Heart left ventricle (tissue), 16 donors: ENCODE measurements around the gene MRPL34. TPM values are rescaled to one million over a fixed set of nuclear protein-coding genes. Genes with fewer than 3 reads are reported as not detected.

Experiments used
- ATAC-seq, 4 donors: fragments of 200-7000 bp; cut with Tn5 transposase; one replicate each; pipeline ENCODE4 v1.9.1; 2020 to 2022; ENCODE audit warnings: moderate library complexity in 4 of 4, mild to moderate bottlenecking in 3 of 4, moderate number of reproducible peaks in 1 of 4
- DNase-seq, 5 donors: peaks; one replicate each; pipeline ENCODE4 v3.0.0-alpha.2; 2020
- H3K27ac ChIP-seq, 12 donors: fragments of 200-600 bp; sonication (generic) in 4 of 12; one replicate each; pipeline versions ENCODE4 v1.5.0 to v1.8.0; 2016 to 2022; ENCODE audit warnings: mild to moderate bottlenecking in 2 of 12
- H3K27me3 ChIP-seq, 9 donors: fragments of 200-600 bp; sonication (generic) in 2 of 9; one replicate each; pipeline versions ENCODE4 v1.5.1 to v1.8.0; 2016 to 2022; ENCODE audit warnings: mild to moderate bottlenecking in 3 of 9
- H3K36me3 ChIP-seq, 9 donors: fragments of 200-600 bp; sonication (generic) in 2 of 9; one replicate each; pipeline versions ENCODE4 v1.5.0 to v1.8.0; 2018 to 2022; ENCODE audit warnings: mild to moderate bottlenecking in 2 of 9
- H3K4me1 ChIP-seq, 12 donors: fragments of 200-600 bp; sonication (generic) in 4 of 12; one replicate each; pipeline versions ENCODE4 v1.5.0 to v1.8.0; 2016 to 2022; ENCODE audit warnings: mild to moderate bottlenecking in 3 of 12
- H3K4me3 ChIP-seq, 12 donors: fragments of 200-600 bp; sonication (generic) in 4 of 12; one replicate each; pipeline versions ENCODE4 v1.5.0 to v1.8.0; 2017 to 2022; ENCODE audit warnings: mild to moderate bottlenecking in 9 of 12, moderate library complexity in 4 of 12
- H3K9me3 ChIP-seq, 12 donors: fragments of 200-600 bp; sonication (generic) in 4 of 12; one replicate each; pipeline versions ENCODE4 v1.5.0 to v1.8.0; 2016 to 2022; ENCODE audit warnings: mild to moderate bottlenecking in 1 of 12
- CTCF ChIP-seq, 12 donors: fragments of 200-600 bp; sonication (generic) in 4 of 12; IDR thresholded peaks; one replicate each; pipeline versions ENCODE4 v1.5.0 to v1.8.0; 2018 to 2022; ENCODE audit warnings: antibody characterized with exemption in 12 of 12, mild to moderate bottlenecking in 5 of 12
- POLR2A ChIP-seq, 2 donors: fragments of 450-650 bp; IDR thresholded peaks; one replicate each; pipeline ENCODE4 v1.6.1; 2017; ENCODE audit warnings: antibody characterized with exemption in 2 of 2, mild to moderate bottlenecking in 2 of 2, moderate library complexity in 2 of 2
- WGBS, 4 donors: extraction: QIAGEN DNeasy Blood & Tissue Kit in 2 of 4; methylation state at CpG; one replicate each; pipeline versions ENCODE4 v1.1.5 to v1.1.7; 2013 to 2018; 5-methylcytosine and 5-hydroxymethylcytosine counted together
- intact Hi-C, 10 donors: fragments of 100-400 bp; cut with DNase I; formaldehyde crosslinking; loops; one replicate each; pipeline versions ENCODE4 v1.11.1 to v1.14.2; 2022
- polyA plus RNA-seq, 2 donors: library from polyadenylated mRNA; stranded (reverse); fragments of 200-250 nt; gene quantifications; one replicate each; pipeline ENCODE4 v1.2.3, GENCODE V29; 2013
- total RNA-seq, 9 donors: library from RNA; depleted of rRNA in 2 of 9; stranded (reverse); fragments of >200 nt in 2 of 9; fragmentation: NEBNext Ultra II Directional in 3 of 9; extraction: Animal tissue kit (Norgen Biotek cat#: 25700) in 3 of 9; gene quantifications; one replicate each; pipeline versions ENCODE4 v1.1.0 to v1.2.4, GENCODE V29; 2016 to 2023
- donor health status: ischemic (EF 13 %, LVEDD 7.1; RV severe dilation, severe dysfunction).
- donor health status: healthy with polysubstance abuse.
- donor health status: DM: no; HTN: yes; CAD: no.
- donor health status: DM: no; HTN: no; CAD: no.
- donor health status: ischemic (EF 25% LVEDD 6.9; RV normal size, moderate dysfunction).
- donor health status: ischemic (EF 25% LVEDD 5.7; RV mildly dilated, moderate dysfunction).
- donor health status: healthy.
- donor health status: DM: yes; HTN: yes; CAD: no.
- donor health status: ischemic (EF 35%, LVEDD 5.7; RV mildly dilated, moderate dysfunction).
- donor health status: nonischemic (EF 11% LVEDD 7.7; RV severe dilation, severe dysfunction).
- donor health status: DM: yes; HTN: yes; CAD: no.
- donor health status: PGD.
- donor health status: ischemic (EF 29% LVEDD 5.4; RV normal size, mild dysfunction).
- donor health status: nonischemic (EF 23%, LVEDD 6.1; RV moderate dilation, normal function).

MRPL34 gene
- total and polyA plus RNA-seq, 11 donors = 97.8 to 389 (median 190) TPM

GRCh38 chr19:17341386-17341785 is 35.7 kb downstream of the MRPL34 start:
- Histone ChIP-seq H3K36me3 (peaks cover 0 to 22% (median 8%) of the 10 kb centered on the region in 9 donors), H3K9me3 (no peaks in the 10 kb centered on the region), H3K27me3 (no peaks in the 10 kb centered on the region), H3K4me1 (peaks cover 0 to 20% (median 12%) of the 10 kb centered on the region in 12 donors), H3K4me3 (no peak overlapping the region), H3K27ac (no peak overlapping the region)
- ATAC-seq (no peak), DNase-seq (no peak)
- WGBS, 4 donors = 91 to 96% (median 93%) methylated on average over 6 to 15 of the region's 15 CpGs
- intact Hi-C loops = loop anchor here in 3 of 10 donors (5.0 to 10.0 kb wide), 3 partner anchors 44 to 513 kb away; partner anchors contain the start of genes NXNL1 (in 1 of the 3) and RPL18A (in 1 of the 3)
- TF ChIP-seq CTCF (IDR thresholded peaks at IDR 0.05) (no peak), POLR2A (IDR thresholded peaks at IDR 0.05) (no peak)

GRCh38 chr19:17341845-17342244 is 36.2 kb downstream of the MRPL34 start:
- no peak for ATAC-seq
- intact Hi-C loops = loop anchor here in 3 of 10 donors (5.0 to 10.0 kb wide), 3 partner anchors 45 to 513 kb away; partner anchors contain the start of genes NXNL1 (in 1 of the 3) and RPL18A (in 1 of the 3)
- WGBS, 4 donors = 79 to 87% (median 86%) methylated on average over 7 of the region's 7 CpGs

GRCh38 chr19:17346109-17346671 is 40.5 kb downstream of the MRPL34 start:
- peak; percentile 70 to 88 (median 75) for DNase-seq
- intact Hi-C loops = loop anchor here in 9 of 10 donors (1.0 to 10.0 kb wide), 10 partner anchors 39 to 509 kb away; partner anchors contain the start of genes NXNL1 (in 3 of the 9) and RPL18A (in 1 of the 9)
- peaks cover 0 to 45% (median 30%) of the 10 kb centered on the region in 12 donors for H3K4me1 ChIP-seq
- peaks cover 0 to 13% (median 5%) of the 10 kb centered on the region in 9 donors for H3K36me3 ChIP-seq
- WGBS, 4 donors = 12 to 17% (median 14%) methylated on average over 24 of the region's 24 CpGs
- no peak overlapping the region for H3K4me3 ChIP-seq
- H3K27ac ChIP-seq = peak overlapping the region in 10 of 12 donors; percentile 23 to 84 (median 68)
- no peaks in the 10 kb centered on the region for H3K27me3 ChIP-seq
- TF ChIP-seq CTCF (IDR thresholded peaks at IDR 0.05) = peak; percentile 88 to 97 (median 96)
- TF ChIP-seq POLR2A (IDR thresholded peaks at IDR 0.05) = no peak
- H3K9me3 ChIP-seq = no peaks in the 10 kb centered on the region
- peak; percentile 51 to 79 (median 72) for ATAC-seq

More at GRCh38 chr19:17341845-17342244, 36.2 kb downstream of the MRPL34 start:
- no peaks in the 10 kb centered on the region for H3K27me3 ChIP-seq
- TF ChIP-seq CTCF (IDR thresholded peaks at IDR 0.05) (no peak), POLR2A (IDR thresholded peaks at IDR 0.05) (no peak)
- no peak for DNase-seq
- no peak overlapping the region for H3K27ac ChIP-seq
- peaks cover 0 to 24% (median 14%) of the 10 kb centered on the region in 12 donors for H3K4me1 ChIP-seq
- H3K36me3 ChIP-seq = peaks cover 0 to 22% (median 8%) of the 10 kb centered on the region in 9 donors
- no peak overlapping the region for H3K4me3 ChIP-seq
- no peaks in the 10 kb centered on the region for H3K9me3 ChIP-seq

- TF ChIP-seq POLR2A (IDR thresholded peaks at IDR 0.05) (no peak), CTCF (IDR thresholded peaks at IDR 0.05) (no peak)
- peak in 2 of 5 donors; percentile 54 to 59 for DNase-seq
- H3K36me3 ChIP-seq = peaks cover 0 to 4% (median 0%) of the 10 kb centered on the region in 9 donors
- no peaks in the 10 kb centered on the region for H3K9me3 ChIP-seq
- no peaks in the 10 kb centered on the region for H3K27me3 ChIP-seq
- H3K4me3 ChIP-seq = no peak overlapping the region
- 7 to 15% (median 9%) methylated on average over 6 of the region's 6 CpGs for WGBS, 4 donors
- H3K4me1 ChIP-seq = peaks cover 0 to 49% (median 34%) of the 10 kb centered on the region in 12 donors
- ATAC-seq = peak; percentile 21 to 73 (median 71)
- H3K27ac ChIP-seq = peak overlapping the region; percentile 3 to 84 (median 66)
- intact Hi-C loops = loop anchor here in 9 of 10 donors (1.0 to 10.0 kb wide), 9 partner anchors 37 to 507 kb away; partner anchors contain the start of genes NXNL1 (in 3 of the 9) and RPL18A (in 1 of the 9)
Observed at GRCh38 chr19:17347361-17347760, 41.7 kb downstream of the MRPL34 start.
